CD4-positive, alpha-beta T cell treated with Interleukin-2 at 100 ng/mL for 4 hours (primary cell): ENCODE results near the gene SMAD7.

ENCODE experiments used
- DNase-seq: peaks from one replicate; pipeline ENCODE4 v3.0.0-alpha.2; 2020; ENCODE audit warnings: low spot score

The SMAD7 gene

DNA sequence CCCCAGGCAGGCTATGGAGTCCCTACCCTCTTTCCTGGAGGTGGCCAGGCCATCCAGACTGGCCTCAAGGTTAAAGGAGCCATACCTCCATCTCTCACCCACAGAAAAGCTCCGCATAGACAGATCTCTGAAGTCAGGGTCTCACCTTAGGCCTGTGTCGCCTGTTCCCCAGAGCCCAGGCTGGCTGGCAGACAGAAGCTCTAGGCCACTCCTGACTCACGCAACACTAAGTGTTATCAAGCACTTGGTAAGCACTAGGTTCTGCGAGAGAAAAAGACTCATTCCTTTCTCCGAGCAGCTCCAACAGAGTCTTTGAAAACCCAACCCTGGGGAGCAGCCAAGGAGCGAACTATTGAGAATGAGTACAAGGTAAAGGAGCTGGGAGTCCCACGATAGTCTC lies 6.1 kb downstream of the SMAD7 start:
- no peak for DNase-seq

DNA sequence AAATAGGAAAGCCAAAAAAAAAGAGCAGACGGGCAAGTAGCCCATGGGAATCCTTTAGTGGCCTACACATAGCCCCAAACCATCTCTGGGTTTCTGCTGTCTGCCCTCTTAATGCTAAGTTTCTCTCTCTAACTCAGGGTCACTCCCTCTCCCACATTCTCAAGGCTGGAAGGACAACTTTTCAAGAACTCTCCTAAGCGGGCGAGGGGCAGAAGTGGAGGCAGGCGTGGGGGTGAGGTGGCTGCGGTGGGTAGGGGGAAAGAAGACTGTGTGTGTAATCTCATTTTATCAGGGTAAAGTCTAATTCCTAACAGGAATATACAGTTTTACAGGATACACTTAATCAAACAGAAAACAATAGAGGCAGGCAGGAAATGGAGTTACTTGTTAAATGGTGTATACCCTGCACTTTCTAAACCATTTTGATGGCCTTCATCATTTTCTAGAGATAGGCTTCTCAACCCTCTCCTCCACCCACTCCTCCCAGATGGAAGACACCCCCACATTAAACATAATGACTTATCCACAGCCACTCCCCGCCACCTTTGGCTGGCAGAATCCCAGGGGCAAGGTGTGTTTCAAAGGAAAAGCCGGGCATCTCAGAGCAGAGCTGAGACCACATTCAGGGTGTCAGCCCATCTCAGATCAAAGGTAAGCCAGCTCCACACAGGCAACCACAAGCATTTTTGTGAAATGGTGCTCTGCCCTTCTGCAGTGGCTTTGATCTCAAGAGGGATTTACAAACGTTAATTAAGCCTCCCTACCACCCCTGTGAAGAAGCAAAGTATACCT lies 6.8 kb downstream of the SMAD7 start:
- DNase-seq: no peak

GRCh38 chr18:48943333-48943732 lies 7.4 kb downstream of the SMAD7 start:
- DNase-seq: no peak

- no peak for DNase-seq
Measured at GRCh38 chr18:48942554-48943261, 8.1 kb downstream of the SMAD7 start.

- no peak for DNase-seq
Measured at GRCh38 chr18:48942086-48942485, 8.7 kb downstream of the SMAD7 start.

- no peak for DNase-seq
Measured at GRCh38 chr18:48941672-48942071, 9.1 kb downstream of the SMAD7 start.

- peak; percentile 92 for DNase-seq
Measured at GRCh38 chr18:48940854-48941611, 9.7 kb downstream of the SMAD7 start.

DNA sequence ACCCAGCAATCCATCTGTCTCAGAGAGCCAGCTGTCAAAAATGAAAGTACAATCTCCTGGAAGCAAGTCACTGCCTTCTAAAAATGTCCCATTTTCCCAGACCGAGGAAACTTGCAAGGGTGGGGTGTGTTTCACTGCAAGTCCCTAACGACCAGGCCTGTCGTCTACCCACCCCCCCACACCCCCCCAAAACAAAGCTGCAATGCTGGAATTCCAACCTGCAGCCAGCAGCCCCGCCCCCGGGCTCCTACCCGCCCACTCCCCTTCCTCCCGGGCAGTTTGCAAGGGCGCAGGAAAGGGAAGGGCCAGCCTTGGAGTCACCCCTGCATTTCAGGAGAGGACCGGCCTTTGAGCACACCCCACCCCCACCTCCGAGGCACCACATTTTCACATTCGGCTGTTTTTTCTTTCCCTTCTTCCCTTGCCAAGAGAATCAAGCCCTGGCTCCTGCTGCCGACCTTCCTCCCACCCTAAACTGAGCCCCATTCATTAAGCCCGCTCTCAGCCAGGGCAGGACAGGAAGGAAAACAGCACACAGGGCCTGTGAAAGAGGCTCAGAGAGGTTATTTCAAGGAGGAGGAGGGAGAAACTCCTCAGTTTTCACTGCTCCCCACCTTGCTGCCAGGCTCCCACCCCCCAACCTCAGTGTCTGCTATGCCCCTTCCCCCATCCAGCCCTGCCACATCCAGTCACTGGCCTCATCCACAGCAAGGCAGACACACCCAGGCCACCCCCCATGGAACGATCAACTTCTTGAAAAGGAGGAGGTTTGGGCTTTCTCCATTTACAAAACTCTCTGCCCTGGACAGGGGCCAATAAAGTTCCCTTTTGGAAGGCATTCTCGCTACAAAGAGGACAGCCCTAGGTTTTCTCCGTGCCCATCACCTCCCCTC lies 11.3 kb downstream of the SMAD7 start:
- no peak for DNase-seq

DNA sequence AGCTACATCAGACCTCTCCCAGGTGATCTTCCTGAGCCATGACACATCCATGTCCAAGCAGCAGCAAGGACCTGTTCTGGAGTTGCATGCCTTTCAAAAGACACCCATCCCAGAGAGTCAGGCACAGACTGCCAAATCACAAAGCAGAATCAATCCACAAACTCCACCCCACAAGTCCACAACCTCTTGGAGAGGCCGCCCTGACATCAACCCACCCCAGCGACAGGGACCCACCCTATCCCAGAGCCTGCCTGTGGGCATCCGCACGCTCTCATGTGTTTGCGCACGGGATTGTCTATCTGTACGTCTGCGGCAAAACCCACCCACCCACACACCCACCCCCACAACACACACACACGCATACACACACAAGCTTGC lies 11.9 kb downstream of the SMAD7 start:
- no peak for DNase-seq

DNA sequence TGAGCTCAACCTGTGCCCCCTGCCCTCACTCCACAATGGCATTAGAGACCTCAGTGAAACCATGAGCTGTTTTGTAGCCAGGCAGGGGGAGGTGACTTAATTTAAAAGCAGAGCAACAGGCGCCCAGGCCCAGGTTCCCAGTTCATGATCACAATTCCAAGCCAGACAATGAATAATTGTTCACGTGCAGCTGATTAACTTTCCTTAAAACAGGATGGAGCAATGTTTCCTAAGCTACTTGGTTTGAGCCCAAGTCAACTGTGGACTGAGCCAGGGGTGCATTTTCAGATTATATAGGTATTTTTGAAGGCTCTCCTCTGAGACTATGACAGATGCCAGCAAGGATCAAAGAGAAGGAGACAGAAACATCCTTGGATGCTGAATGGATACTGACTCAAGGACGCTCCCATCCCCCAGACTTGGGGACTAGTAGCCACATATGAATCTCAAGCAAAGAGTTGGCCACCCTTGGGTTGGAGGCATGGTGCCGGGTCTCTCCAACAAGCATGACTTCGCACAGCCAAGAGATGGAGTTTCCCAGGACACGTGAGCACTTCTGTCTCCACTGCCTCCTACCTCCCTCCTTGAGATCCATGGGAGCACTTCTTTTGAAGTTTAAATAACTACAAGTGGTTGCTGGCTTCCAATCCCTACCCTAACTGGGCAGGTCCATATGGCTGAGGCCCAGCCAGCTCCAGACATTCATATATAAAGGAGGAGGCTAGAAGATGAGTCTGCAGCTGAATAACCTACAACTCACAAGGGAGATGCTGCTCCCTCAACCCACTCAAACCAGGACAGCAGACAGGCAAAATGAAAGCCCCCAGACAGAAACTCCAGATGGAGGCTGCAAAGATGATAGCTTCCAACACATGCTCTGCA lies 12.7 kb downstream of the SMAD7 start:
- DNase-seq: no peak

DNA sequence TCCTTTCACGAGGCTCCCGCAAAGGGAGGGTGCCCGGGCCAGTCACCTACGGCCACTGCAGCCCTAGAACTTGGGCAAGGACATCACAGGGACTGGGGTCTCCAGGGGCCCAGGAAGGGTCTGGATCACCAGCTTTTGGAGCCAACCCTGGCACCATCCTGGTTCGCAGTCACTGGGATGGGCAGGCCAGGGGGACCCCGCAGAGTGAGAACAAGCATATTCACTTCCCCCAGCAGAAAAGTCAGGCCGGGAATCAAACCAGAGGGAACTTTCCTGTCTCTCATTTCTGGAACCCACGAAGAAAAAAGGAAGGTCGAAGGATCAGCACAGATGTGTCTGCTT lies 15.4 kb downstream of the SMAD7 start:
- no peak for DNase-seq

- DNase-seq: no peak
Measured at GRCh38 chr18:48934723-48935432, 15.9 kb downstream of the SMAD7 start.

DNA sequence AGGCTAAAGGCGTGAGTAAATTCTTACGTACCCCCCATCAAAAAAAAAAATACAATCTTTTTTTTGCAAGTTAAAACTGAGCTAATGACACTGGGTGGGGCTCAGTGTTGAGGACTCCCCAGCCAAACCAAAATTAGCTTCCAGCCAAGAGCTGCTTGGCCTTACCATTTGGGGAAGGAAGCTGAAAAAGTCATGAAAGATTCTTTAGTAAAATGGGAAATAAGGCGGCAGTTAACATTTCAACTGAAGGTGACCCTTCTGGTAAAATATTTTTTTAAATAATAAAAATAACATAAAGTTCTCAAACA lies 16.4 kb downstream of the SMAD7 start:
- DNase-seq: no peak

GRCh38 chr18:48933578-48934414 lies 17.0 kb downstream of the SMAD7 start:
- no peak for DNase-seq

- no peak for DNase-seq
Measured at GRCh38 chr18:48932822-48933510, 17.8 kb downstream of the SMAD7 start.

DNA sequence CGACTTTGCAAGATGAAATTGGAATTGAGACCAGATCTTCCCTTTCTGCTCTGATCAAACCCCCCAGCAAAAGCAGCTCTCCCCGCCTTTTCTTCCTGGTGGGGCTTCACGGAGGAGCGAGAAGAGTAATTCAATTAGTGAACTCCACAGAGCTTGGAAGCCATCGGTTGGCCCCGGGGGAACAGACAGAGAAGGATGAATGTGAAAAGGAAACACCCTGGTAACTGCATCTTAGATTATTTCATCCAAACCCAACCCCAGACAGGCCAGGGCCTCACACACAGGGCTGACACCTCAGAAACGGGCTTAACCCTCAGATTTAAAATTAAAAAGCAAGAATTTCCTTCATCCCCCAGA lies 18.3 kb downstream of the SMAD7 start:
- no peak for DNase-seq

DNA sequence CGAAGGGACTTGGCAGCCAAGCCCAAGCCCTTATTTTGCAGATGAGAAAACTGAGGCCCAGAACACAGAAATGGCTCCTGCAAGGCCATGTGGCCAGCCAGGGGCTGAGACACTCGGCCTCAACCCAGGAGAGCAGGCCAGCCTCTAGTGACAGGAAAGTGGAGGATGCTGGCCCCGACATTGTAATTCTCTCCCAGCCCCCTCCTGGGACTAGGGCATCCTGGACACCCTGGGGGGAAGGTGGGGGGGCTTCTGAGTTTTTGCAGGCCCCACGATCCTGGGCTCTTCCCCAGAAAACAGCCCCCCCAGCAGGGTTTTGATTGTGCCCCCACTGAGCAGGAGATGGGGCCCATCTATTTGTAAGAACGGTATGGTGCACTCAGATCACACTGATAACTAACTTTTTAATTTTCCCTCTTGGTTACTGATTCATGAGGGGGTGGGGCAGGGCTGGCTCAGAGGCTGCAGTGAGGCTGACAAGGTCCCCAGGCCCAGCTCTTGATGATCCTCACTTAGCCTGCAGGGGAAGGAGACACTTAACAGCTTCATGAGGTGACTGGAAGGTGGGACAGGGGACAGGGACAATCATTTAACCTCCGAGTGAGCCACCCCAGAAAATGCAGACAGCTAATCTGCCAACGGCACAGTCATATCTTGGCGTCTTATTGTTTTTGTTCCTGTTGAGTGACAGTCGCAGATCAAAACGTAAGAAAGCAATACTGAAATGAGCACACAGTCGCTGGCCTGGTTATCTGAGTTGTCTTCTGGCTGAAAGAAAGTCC lies 18.9 kb downstream of the SMAD7 start:
- peak; percentile 51 for DNase-seq

DNA sequence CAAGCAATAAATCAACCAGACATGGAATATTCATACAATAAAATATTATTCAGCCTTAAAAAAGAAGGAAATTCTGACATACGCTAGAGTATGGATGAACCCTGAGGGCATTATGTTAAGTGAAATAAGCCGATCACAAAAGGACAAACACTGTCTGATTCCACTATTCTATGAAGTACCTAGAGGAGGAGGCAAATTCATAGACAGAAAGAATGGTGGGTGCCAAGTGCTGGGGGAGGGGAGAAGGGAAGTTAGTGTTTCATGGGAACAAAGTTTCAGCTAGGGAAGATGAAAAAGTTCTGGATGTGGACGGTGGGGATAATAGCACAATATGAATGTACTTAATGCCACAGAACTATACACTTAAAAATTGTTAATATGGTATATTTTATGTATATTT lies 19.8 kb downstream of the SMAD7 start:
- DNase-seq: no peak
